Stimulated activated CD8-positive, alpha-beta memory T cell treated with anti-CD3 and anti-CD28 coated beads, Interleukin-15, amount 100 ng/mL, for 24 hours (primary cell): Measurements from ENCODE around the gene MAPK8.

Experiments
- DNase-seq: peaks from one replicate; pipeline ENCODE4 v3.0.0-alpha.2; 2020; ENCODE audit warnings: low read depth

Gene MAPK8

GRCh38 chr10:48450233-48450740 is 143.8 kb downstream of the MAPK8 start:
- DNase-seq: no peak

- no peak for DNase-seq
Measured at GRCh38 chr10:48450741-48451466, 144.4 kb downstream of the MAPK8 start.

- DNase-seq: no peak
Measured at GRCh38 chr10:48451969-48452878, 145.7 kb downstream of the MAPK8 start.

DNA sequence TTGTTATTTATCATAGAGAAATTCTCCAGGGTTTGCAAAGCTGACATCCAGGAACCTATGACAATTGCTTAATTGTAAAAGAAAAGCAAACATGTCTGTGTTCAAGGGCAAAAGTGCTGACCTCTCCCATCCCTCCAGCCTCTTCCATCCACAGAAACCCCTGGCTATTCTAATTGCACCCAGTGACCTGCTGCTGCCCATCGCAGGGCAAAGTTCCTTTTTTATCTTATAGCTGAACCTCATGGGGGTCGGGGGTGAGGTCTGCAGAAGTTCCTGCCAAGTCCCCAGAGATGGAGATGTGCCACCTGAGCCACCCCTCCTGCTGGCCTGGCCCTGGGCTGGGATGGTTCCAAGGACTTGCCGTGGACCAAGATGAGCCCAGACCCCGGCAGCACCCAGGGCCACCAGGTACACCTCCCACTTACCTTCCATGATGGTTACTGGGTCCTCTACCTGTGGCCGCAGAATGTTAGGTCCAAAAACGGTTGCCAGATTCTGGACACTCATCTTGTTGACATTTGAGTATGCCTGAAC is 146.5 kb downstream of the MAPK8 start:
- DNase-seq: no peak

GRCh38 chr10:48453451-48454301 is 147.2 kb downstream of the MAPK8 start:
- DNase-seq: no peak

GRCh38 chr10:48454302-48455054 is 148.0 kb downstream of the MAPK8 start:
- DNase-seq: no peak

DNA sequence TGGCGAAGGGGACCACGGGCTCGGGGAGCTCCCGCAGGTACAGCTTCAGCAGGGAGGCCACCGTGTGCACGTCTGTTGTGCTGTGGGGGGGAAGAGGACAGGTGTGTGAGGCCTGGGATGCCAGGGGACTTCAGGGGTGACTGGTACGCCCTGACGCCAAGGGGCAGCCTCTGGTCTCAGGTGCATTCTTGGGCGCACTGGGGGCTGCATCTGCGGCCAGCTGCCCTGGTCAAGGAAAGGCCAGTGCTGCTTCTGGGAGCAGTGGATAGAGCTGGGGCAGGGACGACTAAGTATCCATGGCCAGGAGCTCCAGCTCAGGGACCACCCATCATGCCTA is 148.5 kb downstream of the MAPK8 start:
- DNase-seq: no peak

DNA sequence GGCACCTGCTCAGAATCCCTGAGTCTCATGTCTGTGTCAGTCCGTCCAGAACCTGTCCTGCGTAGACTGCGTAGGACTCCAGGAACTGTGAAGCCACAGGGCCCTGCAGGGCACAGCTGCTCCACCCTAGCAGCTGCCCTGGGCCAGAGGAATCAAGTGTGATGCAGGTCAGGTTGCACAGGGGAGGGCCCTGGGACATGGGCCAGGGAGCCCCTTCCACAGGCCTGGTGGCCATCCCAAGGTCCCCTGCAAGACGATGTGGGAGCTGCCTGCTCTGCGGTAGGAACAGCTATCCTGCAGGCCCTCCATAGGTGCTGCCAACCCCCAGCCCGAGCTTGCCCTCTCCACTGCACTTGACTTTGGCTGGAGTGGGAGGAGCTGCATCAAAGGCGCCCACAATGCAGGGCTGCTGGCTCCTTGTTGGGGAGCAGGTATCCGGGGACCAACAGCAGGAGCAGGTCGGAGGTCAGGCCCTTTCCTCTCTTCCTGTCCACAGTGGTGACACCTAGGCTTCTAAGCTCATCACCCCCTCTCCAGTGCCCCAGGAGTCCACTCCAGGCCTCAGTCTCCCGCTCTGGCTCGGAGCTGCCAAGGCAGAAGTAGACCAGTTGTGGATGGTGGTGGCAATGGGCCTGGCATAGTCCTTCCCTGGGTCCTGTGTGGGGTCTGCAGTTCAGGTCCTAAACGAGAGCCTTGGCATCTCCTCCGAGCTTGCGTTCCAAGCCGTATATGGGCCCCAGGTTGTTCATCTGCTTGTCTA is 149.1 kb downstream of the MAPK8 start:
- DNase-seq: no peak

DNA sequence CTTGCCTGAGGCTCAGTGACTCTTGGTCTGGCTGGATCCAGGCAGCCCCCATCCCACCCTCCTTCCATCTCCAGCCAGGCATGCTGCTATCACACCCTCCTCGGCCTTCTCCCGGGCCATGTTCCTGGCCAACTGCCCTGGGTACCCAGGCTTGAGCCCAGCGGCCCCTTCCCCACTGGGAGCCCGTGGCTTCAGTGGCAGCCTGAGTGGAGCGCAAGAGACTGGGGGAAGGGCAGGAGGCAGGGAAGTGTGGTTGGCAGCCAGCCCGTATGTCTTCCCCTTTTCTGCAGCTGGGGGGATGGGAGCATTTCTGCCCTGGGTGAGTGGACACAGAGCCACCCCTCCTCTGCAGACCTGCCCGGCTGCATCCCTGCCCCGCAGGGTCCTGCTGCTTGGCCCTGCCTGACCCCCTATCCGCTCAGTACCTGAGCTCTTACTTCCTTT is 149.9 kb downstream of the MAPK8 start:
- no peak for DNase-seq

GRCh38 chr10:48456808-48457761 is 150.6 kb downstream of the MAPK8 start:
- no peak for DNase-seq

- no peak for DNase-seq
Measured at GRCh38 chr10:48457949-48458661, 151.6 kb downstream of the MAPK8 start.

DNA sequence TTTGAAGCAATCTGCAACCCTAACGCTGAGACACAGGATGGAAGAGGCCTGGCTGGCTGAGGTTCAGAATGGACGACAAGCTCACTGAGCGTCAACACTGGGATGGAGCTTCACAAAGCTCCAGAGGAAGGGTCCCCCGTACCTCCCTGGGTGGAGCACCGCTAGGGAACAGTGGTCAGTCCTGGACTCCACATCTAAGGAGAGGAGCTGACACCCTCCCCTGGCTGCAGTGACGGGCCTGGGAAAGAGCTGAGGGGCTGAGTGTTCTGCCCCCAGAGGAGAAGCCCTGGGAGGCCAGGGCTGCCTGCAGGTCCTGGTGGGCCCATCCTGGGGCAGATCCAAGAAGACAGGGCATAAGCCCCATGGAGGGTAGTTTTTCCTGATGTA is 152.2 kb downstream of the MAPK8 start:
- DNase-seq: no peak

DNA sequence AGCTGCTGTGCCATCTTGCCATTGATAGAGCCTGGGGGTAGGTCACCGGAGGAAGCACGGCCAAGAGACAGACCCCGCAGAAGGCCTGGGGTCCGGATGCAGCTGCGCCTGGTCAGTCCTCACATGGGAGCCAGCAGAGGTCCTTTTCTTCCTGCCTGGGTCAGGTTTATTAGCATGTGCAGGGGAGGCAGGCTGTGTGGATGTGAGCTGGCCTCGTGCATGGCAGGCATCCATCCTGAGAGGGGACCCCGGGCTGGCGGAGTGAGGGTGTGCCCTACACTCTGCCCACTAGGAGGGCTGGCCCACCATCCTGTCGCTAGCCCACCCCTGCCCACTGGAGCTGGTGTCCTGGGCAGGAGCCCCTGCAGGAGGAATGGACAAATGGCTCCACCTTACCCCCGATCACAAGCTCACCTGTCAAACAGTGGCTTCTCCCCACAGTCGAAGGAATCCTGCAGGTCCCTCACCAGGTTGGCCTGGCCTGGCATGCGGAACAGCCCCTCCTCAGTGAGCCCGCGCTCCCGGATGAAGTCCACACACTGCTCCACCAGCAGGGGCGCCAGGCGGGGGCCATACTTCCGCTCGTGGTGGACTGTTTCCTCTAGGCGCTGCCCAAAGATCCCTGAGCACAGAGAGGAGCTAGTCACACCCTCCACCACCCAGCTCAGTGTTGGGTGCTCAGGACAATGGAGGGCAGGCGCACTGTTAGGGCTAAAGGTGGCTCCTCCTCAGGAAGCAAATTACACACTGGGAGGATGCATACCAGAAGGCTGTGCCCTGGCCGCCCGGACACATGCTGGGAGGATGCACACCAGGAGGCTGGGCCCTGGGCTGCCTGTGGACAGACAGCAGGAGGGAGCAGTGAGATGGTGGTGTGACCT is 153.0 kb downstream of the MAPK8 start:
- DNase-seq: no peak

GRCh38 chr10:48460182-48460581 is 153.7 kb downstream of the MAPK8 start:
- no peak for DNase-seq

DNA sequence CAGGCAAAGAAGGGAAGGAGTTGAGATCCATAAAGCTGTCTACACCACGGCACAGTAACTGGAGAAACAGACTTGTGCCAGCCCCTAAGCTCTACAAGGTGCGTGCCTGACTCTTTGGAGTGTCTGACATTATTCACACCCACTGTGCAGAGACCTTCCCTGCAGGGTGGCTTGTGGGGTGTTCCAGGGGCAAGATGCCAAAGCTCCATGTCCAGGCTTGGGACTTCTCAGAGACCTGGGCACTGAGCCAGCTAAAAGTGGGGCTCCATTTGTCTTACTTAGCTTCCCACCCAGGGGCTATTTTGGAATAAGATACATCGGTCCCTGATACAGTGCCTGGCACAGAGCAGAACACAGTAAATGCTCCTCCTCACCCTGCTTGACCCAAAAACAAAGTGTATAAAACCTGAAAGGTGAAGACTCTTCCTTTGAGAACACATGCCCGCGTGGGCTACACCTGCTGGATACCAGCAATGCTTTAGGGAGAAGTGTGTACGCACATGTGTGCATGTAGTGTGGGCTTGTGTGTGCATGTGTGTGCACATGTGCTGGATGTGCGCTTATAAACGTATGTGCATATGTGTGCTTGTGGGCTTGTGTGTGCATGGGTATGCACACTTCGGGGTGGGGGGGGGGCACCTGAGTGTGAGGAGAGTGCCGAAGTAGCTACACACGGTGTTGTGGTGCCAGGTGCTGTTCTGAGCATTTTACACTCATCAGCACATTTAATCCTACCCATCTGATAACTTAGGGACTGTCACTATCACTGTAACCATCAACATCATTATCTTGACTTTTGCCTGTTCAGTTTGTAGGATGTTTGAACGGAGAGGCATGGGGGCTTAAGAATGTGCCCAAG is 155.4 kb downstream of the MAPK8 start:
- DNase-seq: no peak

DNA sequence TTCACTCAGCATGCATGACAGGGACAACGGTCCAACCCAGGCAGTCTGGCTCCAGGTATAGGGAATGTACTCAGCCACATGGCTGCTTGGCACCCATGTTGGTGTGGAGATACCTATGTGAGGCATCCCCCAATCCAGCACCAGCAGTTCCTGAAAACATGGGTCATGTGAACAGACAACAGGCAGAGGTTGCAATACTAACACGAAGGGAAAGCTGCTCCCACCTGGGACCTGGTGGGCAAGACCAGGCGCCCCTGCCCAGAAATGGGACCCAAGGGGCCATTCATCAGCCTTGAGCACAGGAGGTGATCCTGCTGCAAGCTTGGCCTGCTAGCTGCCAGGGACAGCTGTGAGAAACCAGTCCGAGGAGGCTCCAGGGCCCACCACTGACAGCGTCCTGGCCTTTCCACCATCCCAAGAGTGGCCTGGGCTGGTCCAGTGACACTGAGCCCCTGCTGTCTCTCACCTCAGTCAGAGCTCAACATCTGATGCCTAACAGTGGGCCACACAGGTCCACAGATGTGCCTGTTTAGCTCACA is 156.1 kb downstream of the MAPK8 start:
- no peak for DNase-seq
